ENCODE results near the gene TRAF3.

DNA sequence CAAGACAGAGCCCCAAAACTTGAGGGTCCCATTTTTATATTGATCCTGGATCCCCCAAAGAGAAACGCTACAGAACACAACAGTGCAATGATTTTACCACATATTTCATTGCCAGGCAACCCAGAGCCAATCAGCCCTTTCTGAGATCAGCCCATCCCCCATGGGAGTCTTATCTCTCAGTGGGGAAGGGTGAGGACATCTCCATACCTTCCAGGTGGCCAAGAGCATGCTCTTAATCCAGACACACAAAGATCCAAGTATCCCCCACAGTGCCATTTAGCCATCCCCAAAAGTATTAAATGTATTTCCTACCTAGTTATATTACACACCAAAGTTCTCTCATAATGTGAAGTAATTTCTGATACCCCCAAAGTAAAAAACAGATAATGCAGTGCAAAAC, 82.7 kb downstream of the TRAF3 start:
- TF ChIP-seq CTCF (IDR thresholded peaks at IDR 0.05; ENCODE audit: low read depth, low read length, missing input control): no peak
- no peak for TF ChIP-seq REST (IDR thresholded peaks at IDR 0.05)
- TF ChIP-seq TAF1 (conservative IDR thresholded peaks at IDR 0.05): no peak
- TF ChIP-seq EGR1 (IDR thresholded peaks at IDR 0.05; ENCODE audit: low read depth in 2 of 2): no peak
- TF ChIP-seq, protein P1, sequence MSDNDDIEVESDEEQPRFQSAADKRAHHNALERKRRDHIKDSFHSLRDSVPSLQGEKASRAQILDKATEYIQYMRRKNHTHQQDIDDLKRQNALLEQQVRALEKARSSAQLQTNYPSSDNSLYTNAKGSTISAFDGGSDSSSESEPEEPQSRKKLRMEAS (IDR thresholded peaks at IDR 0.05): no peak
- no peak for TF ChIP-seq YY1 (IDR thresholded peaks at IDR 0.05)
- TF ChIP-seq HNF4A (conservative IDR thresholded peaks at IDR 0.05): no peak
- TF ChIP-seq FOXA1 (IDR thresholded peaks at IDR 0.05): no peak
- no peak for TF ChIP-seq RAD21 (IDR thresholded peaks at IDR 0.05)
- no peak for TF ChIP-seq NR2F2 (IDR thresholded peaks at IDR 0.05)
- TF ChIP-seq RXRA (IDR thresholded peaks at IDR 0.05): no peak
- no peak for TF ChIP-seq JUND (IDR thresholded peaks at IDR 0.05)
- TF ChIP-seq, protein P2, sequence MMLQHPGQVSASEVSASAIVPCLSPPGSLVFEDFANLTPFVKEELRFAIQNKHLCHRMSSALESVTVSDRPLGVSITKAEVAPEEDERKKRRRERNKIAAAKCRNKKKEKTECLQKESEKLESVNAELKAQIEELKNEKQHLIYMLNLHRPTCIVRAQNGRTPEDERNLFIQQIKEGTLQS (IDR thresholded peaks at IDR 0.05): no peak

Measured in liver (tissue), 3 donors.